Subcutaneous abdominal adipose tissue (tissue), 5 donors: ENCODE results near the gene C15orf40.
"Not testable (repeated sequence)": the region's sequence is repeated elsewhere in the genome, so short reads cannot be mapped to it uniquely, and the experiment has no call there.

Source experiments
- H3K27ac ChIP-seq: one replicate; pipeline ENCODE4 v1.7.0; 2013; ENCODE audit warnings: low read depth, mild to moderate bottlenecking, inconsistent platforms, low read length, moderate library complexity
- H3K27me3 ChIP-seq, 5 donors: one replicate each; pipeline ENCODE4 v1.7.0; 2013; ENCODE audit warnings: low read length in 5 of 5, inconsistent platforms in 1 of 5; ENCODE audit not compliant: control insufficient read depth in 5 of 5, insufficient read depth in 4 of 5
- H3K36me3 ChIP-seq, 5 donors: one replicate each; pipeline ENCODE4 v1.7.0; 2013; ENCODE audit warnings: low read length in 5 of 5; ENCODE audit not compliant: control insufficient read depth in 5 of 5, insufficient read depth in 5 of 5
- H3K4me1 ChIP-seq, 5 donors: one replicate each; pipeline ENCODE4 v1.7.0; 2013; ENCODE audit warnings: low read length in 5 of 5, mild to moderate bottlenecking in 3 of 5, moderate library complexity in 1 of 5; ENCODE audit not compliant: control insufficient read depth in 5 of 5, insufficient read depth in 5 of 5
- H3K4me3 ChIP-seq, 5 donors: one replicate each; pipeline ENCODE4 v1.7.0; 2013; ENCODE audit warnings: low read length in 5 of 5, low read depth in 1 of 5
- H3K9ac ChIP-seq, 5 donors: one replicate each; pipeline ENCODE4 v1.7.0; 2013; ENCODE audit warnings: low read length in 5 of 5, mild to moderate bottlenecking in 4 of 5, moderate library complexity in 3 of 5
- H3K9me3 ChIP-seq, 5 donors: one replicate each; pipeline ENCODE4 v1.7.0; 2013; ENCODE audit warnings: low read length in 5 of 5; ENCODE audit not compliant: control insufficient read depth in 5 of 5
- donor health status: healthy.
- donor health status: healthy.
- donor health status: healthy.
- donor health status: healthy.
- donor health status: healthy.

Gene C15orf40

GRCh38 chr15:82944056-82944455 is 67.4 kb downstream of the C15orf40 start:
- peaks cover 0 to 5% (median 0%) of the 10 kb centered on the region in 5 donors for H3K27me3 ChIP-seq
- H3K4me1 ChIP-seq, result peaks cover 0 to 4% (median 0%) of the 10 kb centered on the region in 5 donors
- H3K9ac ChIP-seq, result no peak overlapping the region
- H3K9me3 ChIP-seq, result no peaks in the 10 kb centered on the region
- H3K4me3 ChIP-seq, result no peak overlapping the region
- no peaks in the 10 kb centered on the region for H3K36me3 ChIP-seq
- H3K27ac ChIP-seq, result no peak overlapping the region

GRCh38 chr15:82943176-82943575 is 68.3 kb downstream of the C15orf40 start:
- no peaks in the 10 kb centered on the region for H3K9me3 ChIP-seq
- no peak overlapping the region for H3K4me3 ChIP-seq
- H3K27me3 ChIP-seq, result no peaks in the 10 kb centered on the region
- H3K36me3 ChIP-seq, result no peaks in the 10 kb centered on the region
- peaks cover 0 to 4% (median 0%) of the 10 kb centered on the region in 5 donors for H3K4me1 ChIP-seq
- H3K27ac ChIP-seq, result no peak overlapping the region
- H3K9ac ChIP-seq, result no peak overlapping the region

GRCh38 chr15:82942691-82943090 is 68.7 kb downstream of the C15orf40 start:
- H3K4me1 ChIP-seq, result peaks cover 0 to 4% (median 0%) of the 10 kb centered on the region in 5 donors
- H3K9ac ChIP-seq, result no peak overlapping the region
- no peaks in the 10 kb centered on the region for H3K9me3 ChIP-seq
- H3K27ac ChIP-seq, result no peak overlapping the region
- no peaks in the 10 kb centered on the region for H3K27me3 ChIP-seq
- no peaks in the 10 kb centered on the region for H3K36me3 ChIP-seq
- H3K4me3 ChIP-seq, result no peak overlapping the region

- not testable (repeated sequence) for H3K9ac ChIP-seq, H3K4me1 ChIP-seq, H3K36me3 ChIP-seq, H3K4me3 ChIP-seq, H3K27ac ChIP-seq, H3K9me3 ChIP-seq, H3K27me3 ChIP-seq
Observed at GRCh38 chr15:82939678-82940077, 71.8 kb downstream of the C15orf40 start.
